Testis (tissue), 2 donors: ENCODE measurements around the gene SIK2.

ENCODE experiments used
- CTCF ChIP-seq, 3 experiments: fragments of 450-650 bp in 2 of 3; fragments of 200-600 bp in 1 of 3; sonication (generic) in 1 of 3; IDR thresholded peaks; one replicate each; pipeline ENCODE4 v1.5.1; 2016 to 2019; ENCODE audit warnings: antibody characterized with exemption in 3 of 3, mild to moderate bottlenecking in 2 of 3, moderate library complexity in 1 of 3
- POLR2A ChIP-seq: fragments of 450-650 bp; IDR thresholded peaks from one replicate; pipeline ENCODE4 v1.6.1; 2017; ENCODE audit warnings: antibody characterized with exemption, mild to moderate bottlenecking, moderate library complexity

- TF ChIP-seq CTCF (IDR thresholded peaks at IDR 0.05): no peak
- no peak for TF ChIP-seq POLR2A
Observed at GRCh38 chr11:111642542-111642941, 40.3 kb downstream of the SIK2 start.
